ENCODE measurements around the gene NEO1.
"Not testable (repeated sequence)": the region's sequence is repeated elsewhere in the genome, so short reads cannot be mapped to it uniquely, and the experiment has no call there.

Gene NEO1

DNA sequence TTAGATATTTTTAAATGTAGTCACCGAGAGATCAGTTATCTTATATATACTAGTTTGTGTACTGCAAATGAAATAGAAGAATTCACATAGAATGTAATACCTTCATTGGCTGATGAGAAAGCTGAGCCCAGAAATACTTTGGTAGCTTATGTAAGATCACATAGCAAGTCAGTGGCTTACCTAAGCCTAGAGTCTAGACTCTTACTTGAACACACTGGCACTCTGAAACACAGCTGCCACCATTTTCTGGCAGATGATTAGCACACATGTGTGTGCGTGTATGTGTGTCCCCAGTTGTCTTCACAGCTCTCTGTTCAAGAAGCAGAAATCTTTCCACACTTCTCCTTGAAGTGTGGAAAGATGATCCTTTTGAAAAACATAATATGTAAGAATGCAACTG, 124.3 kb downstream of the NEO1 start:
- H3K9me3 Mint-ChIP-seq, result peaks cover 0 to 4% of the 10 kb centered on the region in 2 donors
- H3K27ac Mint-ChIP-seq, result no peak overlapping the region
- no peaks in the 10 kb centered on the region for H3K27me3 Mint-ChIP-seq
- H3K4me1 Mint-ChIP-seq (ENCODE audit: low read depth in 2 of 2), result no peaks in the 10 kb centered on the region
- DNase-seq, result no peak
- H3K4me3 Mint-ChIP-seq, result no peak overlapping the region
- ATAC-seq (replicated peaks), result no peak
- no peaks in the 10 kb centered on the region for H3K36me3 Mint-ChIP-seq (ENCODE audit: insufficient read depth)

GRCh38 chr15:73183071-73183470, 130.8 kb downstream of the NEO1 start:
- peak overlapping the region in 1 of 2 donors; percentile 17 for H3K27ac Mint-ChIP-seq
- ATAC-seq (replicated peaks), result no peak

DNA sequence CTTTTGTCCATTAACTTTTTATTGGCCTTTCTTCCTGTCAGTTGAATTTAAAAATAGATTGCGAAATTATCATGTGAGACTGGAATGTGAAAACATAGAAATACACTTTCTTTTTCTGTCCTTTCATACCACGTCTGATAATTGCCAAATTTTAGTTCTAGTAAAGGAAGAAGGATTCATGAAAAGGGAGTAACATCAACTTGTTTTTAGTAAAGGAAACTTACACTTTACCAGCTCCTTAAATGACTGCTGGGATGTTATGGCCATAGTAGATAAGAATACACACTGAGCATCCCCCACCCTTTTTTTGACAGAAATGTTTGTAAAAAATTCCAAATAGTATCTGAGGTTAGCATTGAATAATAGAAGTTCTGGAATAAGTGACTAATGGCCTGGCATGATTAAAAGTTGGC, 137.9 kb downstream of the NEO1 start:
- H3K27me3 Mint-ChIP-seq, result no peaks in the 10 kb centered on the region
- no peaks in the 10 kb centered on the region for H3K4me1 Mint-ChIP-seq (ENCODE audit: low read depth in 2 of 2)
- no peaks in the 10 kb centered on the region for H3K36me3 Mint-ChIP-seq (ENCODE audit: insufficient read depth)
- H3K4me3 Mint-ChIP-seq, result no peak overlapping the region
- DNase-seq, result no peak
- no peak for ATAC-seq (replicated peaks)
- H3K9me3 Mint-ChIP-seq, result no peaks in the 10 kb centered on the region
- H3K27ac Mint-ChIP-seq, result no peak overlapping the region

More at GRCh38 chr15:73183071-73183470, 130.8 kb downstream of the NEO1 start:
- Mint-ChIP-seq H3K9me3 (peaks cover 0 to 4% of the 10 kb centered on the region in 2 donors), H3K4me3 (no peak overlapping the region), H3K36me3 (ENCODE audit: insufficient read depth) (no peaks in the 10 kb centered on the region), H3K4me1 (ENCODE audit: low read depth in 2 of 2) (no peaks in the 10 kb centered on the region), H3K27me3 (no peaks in the 10 kb centered on the region)
- DNase-seq, result no peak

DNA sequence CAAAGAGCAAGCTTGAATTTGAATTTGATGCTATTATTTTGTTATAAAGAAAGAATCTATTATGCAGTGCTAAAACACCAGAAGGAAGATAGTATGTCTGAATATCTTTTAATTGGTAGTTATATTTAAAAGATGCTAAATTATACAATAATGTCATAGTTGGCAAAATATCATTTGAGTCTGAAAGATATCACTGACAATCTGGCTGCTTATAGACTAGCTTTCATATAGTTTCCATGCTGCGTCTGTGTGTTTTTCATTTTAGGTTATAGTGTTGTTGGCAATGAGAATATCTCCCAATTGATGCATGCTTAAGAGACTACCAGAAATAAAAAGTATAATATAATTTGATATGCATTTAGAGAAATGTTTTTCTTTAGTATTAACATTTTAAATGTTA, 142.9 kb downstream of the NEO1 start:
- DNase-seq (no peak), ATAC-seq (replicated peaks) (no peak)
- Mint-ChIP-seq H3K4me1 (ENCODE audit: low read depth in 2 of 2) (peaks cover 0 to 6% of the 10 kb centered on the region in 2 donors), H3K9me3 (no peaks in the 10 kb centered on the region), H3K4me3 (no peak overlapping the region), H3K27me3 (no peaks in the 10 kb centered on the region), H3K36me3 (ENCODE audit: insufficient read depth) (peaks cover 4% of the 10 kb centered on the region), H3K27ac (no peak overlapping the region)

GRCh38 chr15:73196113-73196512, 143.8 kb downstream of the NEO1 start:
- H3K9me3 Mint-ChIP-seq, result no peaks in the 10 kb centered on the region
- no peaks in the 10 kb centered on the region for H3K27me3 Mint-ChIP-seq
- H3K4me1 Mint-ChIP-seq (ENCODE audit: low read depth in 2 of 2), result peaks cover 0 to 6% of the 10 kb centered on the region in 2 donors
- H3K27ac Mint-ChIP-seq, result no peak overlapping the region
- H3K4me3 Mint-ChIP-seq, result no peak overlapping the region
- H3K36me3 Mint-ChIP-seq (ENCODE audit: insufficient read depth), result peaks cover 4% of the 10 kb centered on the region
- ATAC-seq (replicated peaks), result no peak
- DNase-seq, result no peak

DNA sequence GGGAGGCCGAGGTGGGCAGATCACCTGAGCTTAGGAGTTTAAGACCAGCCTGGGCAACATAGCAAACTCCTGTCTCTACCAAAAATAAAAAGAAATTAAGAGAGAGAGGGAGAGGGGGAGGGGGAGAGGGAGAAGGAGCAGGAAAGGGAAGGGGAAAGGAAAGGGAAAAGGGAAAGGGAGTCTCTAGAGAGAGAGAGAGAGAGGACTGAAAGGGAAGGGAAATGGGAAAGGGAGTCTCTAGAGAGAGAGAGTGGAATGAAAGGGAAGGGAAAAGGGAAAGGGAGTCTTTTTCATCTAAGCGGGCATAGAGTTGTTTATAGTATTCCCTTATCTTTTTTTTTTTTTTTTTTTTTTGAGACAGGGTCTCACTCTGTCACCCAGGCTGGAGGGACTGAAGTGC, 148.1 kb downstream of the NEO1 start:
- Mint-ChIP-seq H3K4me3 (no peak overlapping the region), H3K36me3 (ENCODE audit: insufficient read depth) (peaks cover 4% of the 10 kb centered on the region)

GRCh38 chr15:73210630-73211029, 158.4 kb downstream of the NEO1 start:
- DNase-seq, result no peak
- Mint-ChIP-seq H3K9me3 (no peaks in the 10 kb centered on the region), H3K4me3 (no peak overlapping the region), H3K27ac (no peak overlapping the region), H3K4me1 (ENCODE audit: low read depth in 2 of 2) (no peaks in the 10 kb centered on the region), H3K27me3 (no peaks in the 10 kb centered on the region), H3K36me3 (ENCODE audit: insufficient read depth) (no peaks in the 10 kb centered on the region)
- no peak for ATAC-seq (replicated peaks)

More for the DNA sequence above, 148.1 kb downstream of the NEO1 start:
- no peaks in the 10 kb centered on the region for H3K9me3 Mint-ChIP-seq
- no peaks in the 10 kb centered on the region for H3K27me3 Mint-ChIP-seq
- ATAC-seq (replicated peaks) (no peak), DNase-seq (no peak)
- H3K4me1 Mint-ChIP-seq (ENCODE audit: low read depth in 2 of 2), result peaks cover 0 to 6% of the 10 kb centered on the region in 2 donors
- H3K27ac Mint-ChIP-seq, result no peak overlapping the region

- DNase-seq, result no peak
- Mint-ChIP-seq H3K4me1 (ENCODE audit: low read depth in 2 of 2) (no peaks in the 10 kb centered on the region), H3K27me3 (no peaks in the 10 kb centered on the region), H3K27ac (no peak overlapping the region), H3K36me3 (ENCODE audit: insufficient read depth) (no peaks in the 10 kb centered on the region), H3K9me3 (no peaks in the 10 kb centered on the region), H3K4me3 (no peak overlapping the region)
- no peak for ATAC-seq (replicated peaks)
These were observed 160.2 kb downstream of the NEO1 start for GRCh38 chr15:73212424-73212823.

DNA sequence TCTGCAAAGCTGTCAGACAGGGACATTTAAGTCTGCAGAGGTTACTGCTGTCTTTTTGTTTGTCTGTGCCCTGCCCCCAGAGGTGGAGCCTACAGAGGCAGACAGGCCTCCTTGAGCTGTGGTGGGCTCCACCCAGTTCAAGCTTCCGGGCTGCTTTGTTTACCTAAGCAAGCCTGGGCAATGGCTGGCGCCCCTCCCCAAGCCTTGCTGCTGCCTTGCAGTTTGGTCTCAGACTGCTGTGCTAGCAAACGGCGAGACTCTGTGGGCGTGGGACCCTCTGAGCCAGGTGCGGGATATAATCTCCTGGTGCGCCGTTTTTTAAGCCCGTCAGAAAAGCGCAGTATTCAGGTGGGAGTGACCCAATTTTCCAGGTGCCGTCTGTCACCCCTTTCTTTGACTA, 169.2 kb downstream of the NEO1 start:
- H3K4me1 Mint-ChIP-seq (ENCODE audit: low read depth in 2 of 2), result peaks cover 15 to 23% of the 10 kb centered on the region in 2 donors
- not testable (repeated sequence) for DNase-seq; H3K36me3 Mint-ChIP-seq (ENCODE audit: insufficient read depth); H3K27me3 Mint-ChIP-seq; ATAC-seq (replicated peaks); H3K27ac Mint-ChIP-seq; H3K4me3 Mint-ChIP-seq; H3K9me3 Mint-ChIP-seq

DNA sequence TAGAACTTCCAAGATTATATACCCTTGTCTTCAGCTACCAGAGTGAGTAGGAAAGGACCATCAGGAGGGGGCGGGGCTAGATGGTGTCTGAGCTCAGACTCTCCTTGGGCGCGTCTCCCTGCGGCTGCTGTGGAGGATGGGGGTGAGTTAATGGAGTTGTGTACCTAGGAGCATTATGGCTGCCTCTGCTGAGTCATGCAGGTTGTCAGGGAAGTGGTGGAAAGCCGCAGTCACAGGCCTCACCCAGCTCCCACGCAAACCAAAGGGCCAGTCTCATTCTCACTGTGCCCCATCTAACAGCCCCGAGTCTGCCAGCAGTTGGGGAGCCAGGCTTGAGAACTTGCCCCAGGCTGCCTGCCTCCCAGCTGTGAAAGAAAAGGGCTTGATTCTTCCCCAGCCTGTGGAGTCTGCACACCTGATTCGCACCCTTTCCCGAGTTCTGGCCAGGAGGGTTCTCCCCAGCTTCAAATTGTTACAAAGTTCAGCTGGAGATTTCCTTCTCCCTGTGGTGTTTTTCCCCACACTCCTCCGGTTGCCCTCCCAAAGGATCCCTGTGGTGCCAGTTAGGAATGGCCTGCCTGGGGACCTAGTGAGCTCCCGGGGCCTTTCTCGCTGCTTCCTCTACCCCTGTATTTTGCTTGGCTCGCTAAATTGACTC, 173.2 kb downstream of the NEO1 start:
- Mint-ChIP-seq H3K9me3 (peaks cover 0 to 1% of the 10 kb centered on the region in 2 donors), H3K27ac (peak overlapping the region; percentile 25 to 77), H3K27me3 (no peaks in the 10 kb centered on the region), H3K36me3 (ENCODE audit: insufficient read depth) (no peaks in the 10 kb centered on the region), H3K4me3 (peak overlapping the region; percentile 14 to 48), H3K4me1 (ENCODE audit: low read depth in 2 of 2) (peaks cover 16 to 24% of the 10 kb centered on the region in 2 donors)
- DNase-seq (peak; percentile 5 to 13 (median 12)), ATAC-seq (replicated peaks) (peak; percentile 81)

GRCh38 chr15:73226093-73226814, 174.0 kb downstream of the NEO1 start:
- Mint-ChIP-seq H3K4me3 (peak overlapping the region in 1 of 2 donors; percentile 48), H3K27me3 (no peaks in the 10 kb centered on the region), H3K4me1 (ENCODE audit: low read depth in 2 of 2) (peaks cover 16 to 21% of the 10 kb centered on the region in 2 donors), H3K27ac (peak overlapping the region; percentile 35 to 77), H3K9me3 (no peaks in the 10 kb centered on the region), H3K36me3 (ENCODE audit: insufficient read depth) (no peaks in the 10 kb centered on the region)
- ATAC-seq (replicated peaks) (no peak), DNase-seq (no peak)

DNA sequence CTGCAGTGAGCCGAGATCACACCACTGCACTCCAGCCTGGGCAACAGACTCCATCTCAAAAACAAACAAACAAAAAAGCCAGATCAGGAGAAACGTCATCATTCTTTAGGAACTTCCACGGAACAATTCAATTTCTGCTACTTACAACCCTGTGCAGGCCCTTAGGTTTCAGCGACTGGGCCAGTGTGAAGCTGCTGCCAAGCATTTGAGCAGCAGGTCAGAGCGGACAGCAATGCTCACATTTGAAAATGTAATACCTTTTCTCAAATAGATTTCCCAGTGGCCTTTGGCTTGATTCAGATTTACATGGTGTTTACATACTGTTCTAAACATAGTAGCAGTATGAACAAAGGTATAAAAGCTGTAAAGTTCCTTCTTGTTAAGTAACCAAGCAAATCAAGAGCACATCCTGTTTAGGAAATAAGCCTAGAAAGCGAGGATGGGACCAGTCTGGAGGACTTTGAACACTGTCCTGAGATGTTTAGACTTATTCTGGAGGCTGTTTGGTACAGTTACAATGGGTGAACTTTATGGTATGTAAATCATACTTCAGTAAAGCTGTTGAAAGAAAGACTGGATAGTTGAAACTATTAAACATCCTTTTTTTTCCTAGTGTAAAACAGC, 175.3 kb downstream of the NEO1 start:
- H3K27me3 Mint-ChIP-seq, result no peaks in the 10 kb centered on the region
- H3K9me3 Mint-ChIP-seq, result no peaks in the 10 kb centered on the region
- H3K27ac Mint-ChIP-seq, result no peak overlapping the region

DNA sequence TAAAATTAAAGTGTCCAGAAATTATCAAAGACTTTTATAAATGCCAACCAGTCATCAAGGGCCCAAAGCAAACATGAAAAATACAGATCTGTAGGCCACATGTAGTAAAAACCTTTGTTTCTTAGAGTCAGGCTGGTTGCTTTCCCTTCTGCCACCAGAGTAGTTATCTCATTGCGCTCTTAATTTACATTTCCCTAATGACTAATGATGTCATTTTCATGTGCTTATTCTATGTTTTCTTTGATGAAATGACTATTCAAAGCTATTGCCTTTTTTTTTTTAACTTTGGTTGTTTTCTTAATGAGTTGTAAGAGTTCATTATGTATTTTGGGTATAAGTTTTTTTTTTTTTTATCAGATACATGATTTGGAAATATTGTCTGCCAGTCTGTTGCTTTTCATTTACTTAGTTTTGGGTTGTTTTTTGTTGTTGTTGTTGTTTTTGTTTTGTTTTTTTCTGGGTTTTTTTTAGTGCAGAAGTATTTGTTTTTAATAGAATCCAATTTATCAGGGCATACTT, 175.9 kb downstream of the NEO1 start:
- Mint-ChIP-seq H3K4me3 (no peak overlapping the region), H3K27me3 (no peaks in the 10 kb centered on the region), H3K4me1 (ENCODE audit: low read depth in 2 of 2) (peaks cover 15 to 16% of the 10 kb centered on the region in 2 donors), H3K27ac (no peak overlapping the region), H3K9me3 (no peaks in the 10 kb centered on the region), H3K36me3 (ENCODE audit: insufficient read depth) (no peaks in the 10 kb centered on the region)
- ATAC-seq (replicated peaks), result no peak
- DNase-seq, result no peak

More for the DNA sequence above, 175.3 kb downstream of the NEO1 start:
- H3K4me3 Mint-ChIP-seq, result no peak overlapping the region
- ATAC-seq (replicated peaks) (no peak), DNase-seq (no peak)
- H3K4me1 Mint-ChIP-seq (ENCODE audit: low read depth in 2 of 2), result peaks cover 16 to 18% of the 10 kb centered on the region in 2 donors
- H3K36me3 Mint-ChIP-seq (ENCODE audit: insufficient read depth), result no peaks in the 10 kb centered on the region
